ENCODE measurements around the gene PPP2R2C.

Gene PPP2R2C

DNA sequence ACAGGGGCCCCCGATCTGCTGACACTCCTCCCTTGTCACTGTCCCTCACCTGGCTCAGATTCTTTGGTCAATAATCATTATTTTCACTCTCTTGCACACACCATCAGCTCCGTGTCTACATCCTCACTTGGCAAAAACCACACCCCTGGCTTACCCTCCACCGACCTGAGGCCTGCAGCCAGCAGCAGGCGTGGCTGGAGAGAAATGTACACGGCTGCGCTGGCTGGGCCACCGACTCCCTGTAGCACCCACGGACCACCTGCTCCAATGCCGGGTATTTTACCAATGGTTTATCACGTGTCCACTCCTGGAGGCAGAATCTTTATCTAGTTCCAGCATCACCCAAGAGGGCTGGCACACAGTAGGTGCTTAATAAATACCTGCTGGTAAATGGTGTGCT lies 104.3 kb downstream of the PPP2R2C start:
- in situ Hi-C loops (cut with MboI; ENCODE audit: low sequenced_read_pairs), result no loop called here

DNA sequence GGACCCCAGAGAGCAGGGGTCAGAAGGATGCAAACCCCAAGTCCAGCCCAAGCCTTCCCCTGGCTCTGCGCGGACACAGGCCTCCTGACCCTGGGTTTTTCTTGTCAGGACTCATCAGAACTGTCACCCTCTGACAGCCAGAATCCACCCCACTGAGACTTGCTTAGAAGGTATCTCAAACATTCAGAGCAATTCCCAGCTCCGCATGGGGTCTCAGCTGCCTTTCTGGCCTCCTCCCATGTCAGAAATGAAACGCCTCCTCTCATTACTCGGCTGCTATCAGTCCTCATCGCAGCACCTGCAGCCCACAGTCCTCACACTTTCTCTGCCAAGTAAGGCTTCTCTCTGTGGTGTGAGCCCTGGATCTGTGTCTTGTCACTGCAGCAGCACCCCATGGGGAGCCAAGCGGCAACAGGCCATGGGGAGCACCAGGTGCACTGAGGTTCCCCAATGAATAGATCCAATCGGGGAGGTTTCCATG lies 105.0 kb downstream of the PPP2R2C start:
- in situ Hi-C loops (cut with MboI; ENCODE audit: low sequenced_read_pairs), result no loop called here

DNA sequence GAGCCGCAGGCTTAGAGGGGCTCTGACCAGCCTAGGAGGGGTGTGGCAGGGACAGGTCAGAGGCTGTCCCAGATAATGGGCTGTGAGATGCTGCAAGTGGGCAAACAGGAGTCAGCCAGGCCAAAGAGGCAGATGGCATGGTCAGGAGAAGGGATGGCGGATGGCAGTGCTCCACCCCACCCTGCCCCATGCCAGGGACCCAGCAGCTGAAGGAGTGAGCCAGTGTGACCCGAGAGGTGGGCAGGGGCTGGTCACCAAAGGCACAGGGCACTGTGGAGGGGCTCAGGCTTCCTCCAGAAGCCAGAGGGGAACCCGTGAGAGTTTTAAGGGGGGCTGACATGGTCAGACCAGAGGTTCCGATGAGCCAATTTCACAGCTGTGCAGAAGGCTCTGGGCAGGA lies 105.8 kb downstream of the PPP2R2C start:
- in situ Hi-C loops (cut with MboI; ENCODE audit: low sequenced_read_pairs), result no loop called here

DNA sequence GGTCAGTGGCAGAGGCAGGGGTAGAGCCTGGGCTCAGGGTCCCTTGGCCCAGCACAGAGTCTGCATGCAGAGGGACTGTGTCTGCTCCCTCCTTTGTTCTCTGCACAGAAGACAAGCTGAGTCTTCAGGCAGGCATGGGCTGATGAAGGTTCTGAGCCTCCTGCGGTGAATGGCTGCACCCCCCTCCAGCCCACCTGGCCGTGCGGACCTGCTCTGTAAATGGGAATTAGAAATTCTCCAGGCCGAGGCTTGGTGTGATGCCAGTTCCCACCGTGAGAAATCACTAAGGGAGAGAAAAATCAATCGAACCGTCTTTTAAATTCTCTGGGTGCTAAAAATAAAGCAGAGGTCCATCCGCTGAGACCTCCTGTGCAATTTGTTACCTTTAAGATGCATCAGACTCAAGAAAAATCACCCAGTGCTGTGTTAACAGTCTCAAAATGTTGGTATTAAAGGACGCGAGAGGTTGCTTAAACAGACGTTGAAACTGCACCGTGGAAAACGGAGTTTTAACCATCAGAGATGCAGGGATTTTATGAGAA lies 106.8 kb downstream of the PPP2R2C start:
- in situ Hi-C loops (cut with MboI; ENCODE audit: low sequenced_read_pairs), result no loop called here

DNA sequence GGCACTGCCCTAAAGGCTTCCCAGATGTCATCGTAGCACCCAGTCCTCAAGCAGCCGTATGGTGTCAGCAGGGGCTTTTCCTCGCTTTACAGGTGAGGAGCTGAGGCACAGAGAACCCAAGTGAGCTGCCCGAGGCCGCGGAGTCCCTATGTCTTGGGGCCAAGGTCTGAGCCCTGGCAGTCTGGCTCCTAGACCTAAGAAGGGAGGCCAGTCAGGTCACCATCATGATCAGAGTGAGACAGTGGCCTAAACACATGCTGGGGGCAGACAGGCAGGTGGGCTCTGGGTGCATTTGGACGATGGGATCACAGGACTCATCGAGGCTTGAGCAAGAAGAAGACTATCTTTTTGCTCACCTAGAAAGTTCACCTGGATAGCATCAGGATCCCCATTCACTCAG lies 107.8 kb downstream of the PPP2R2C start:
- in situ Hi-C loops (cut with MboI; ENCODE audit: low sequenced_read_pairs), result no loop called here

DNA sequence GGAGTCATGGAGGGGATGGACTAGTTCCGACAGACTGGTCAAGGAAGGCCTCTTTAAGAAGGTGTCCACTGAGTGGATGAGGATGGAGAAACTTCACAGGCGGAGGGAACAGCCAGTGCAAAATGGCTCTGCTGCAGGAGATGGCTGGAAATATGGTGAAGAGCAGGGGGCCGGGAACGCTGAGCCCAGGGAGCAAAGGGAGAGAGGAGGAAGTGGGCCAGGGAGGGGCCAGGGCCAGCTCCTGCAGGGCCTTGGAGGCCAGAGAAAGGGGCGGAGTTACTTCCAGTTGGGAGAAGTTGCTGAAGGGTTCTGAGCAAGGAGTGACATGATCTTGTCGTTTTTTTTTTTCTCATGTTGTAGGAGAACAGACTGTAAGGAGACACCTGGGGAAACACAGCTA lies 108.3 kb downstream of the PPP2R2C start:
- in situ Hi-C loops (cut with MboI; ENCODE audit: low sequenced_read_pairs), result no loop called here

DNA sequence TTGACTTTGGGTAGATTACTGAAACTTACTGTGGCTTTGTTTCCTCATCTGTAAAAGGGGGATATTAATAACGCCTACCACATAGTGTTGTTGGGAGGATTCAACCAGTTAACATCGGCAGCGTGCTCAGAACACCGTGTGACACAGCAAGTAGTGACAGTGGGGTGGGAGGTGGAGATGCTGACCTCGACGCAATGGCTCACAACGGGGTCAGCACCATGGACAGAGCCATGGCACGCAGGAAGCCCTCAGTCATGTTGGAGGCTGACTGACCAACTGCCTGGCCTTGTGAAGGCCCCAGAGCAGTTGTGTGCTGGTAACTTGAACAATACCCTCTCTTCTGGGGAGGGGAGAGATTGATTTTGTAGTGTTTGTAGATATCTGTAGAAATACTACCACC lies 109.5 kb downstream of the PPP2R2C start:
- in situ Hi-C loops (cut with MboI; ENCODE audit: low sequenced_read_pairs), result no loop called here

DNA sequence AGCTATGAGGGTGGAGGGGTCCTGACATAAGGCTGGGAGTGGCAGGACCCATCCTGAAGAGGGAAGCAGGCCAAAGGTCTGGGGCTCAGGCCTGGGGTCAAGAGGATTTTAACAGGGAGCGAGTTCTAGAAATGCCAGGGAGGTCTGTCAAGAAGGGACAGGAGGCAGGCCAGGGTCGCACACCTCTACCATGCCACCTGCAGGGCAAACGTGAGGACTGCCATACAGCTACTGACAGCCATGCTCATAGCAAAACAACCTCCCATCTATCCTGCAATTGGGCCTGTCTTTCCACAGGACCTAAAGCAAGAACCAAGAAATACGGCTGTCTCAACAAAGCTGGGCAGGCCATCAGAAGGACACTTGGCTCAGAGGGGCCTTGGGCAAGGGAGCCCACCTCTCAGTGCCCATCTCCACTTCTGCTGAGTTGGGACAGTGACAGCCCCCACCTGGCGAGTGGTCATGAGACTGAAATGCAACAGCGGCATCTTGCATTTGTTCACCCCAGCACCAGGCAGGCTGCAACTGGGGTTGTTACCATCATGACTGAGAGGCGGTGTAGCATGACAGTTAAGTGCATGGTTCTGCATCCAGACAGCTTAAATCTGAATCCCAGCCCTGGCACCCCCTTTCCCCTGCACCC lies 110.0 kb downstream of the PPP2R2C start:
- in situ Hi-C loops (cut with MboI; ENCODE audit: low sequenced_read_pairs), result no loop called here

DNA sequence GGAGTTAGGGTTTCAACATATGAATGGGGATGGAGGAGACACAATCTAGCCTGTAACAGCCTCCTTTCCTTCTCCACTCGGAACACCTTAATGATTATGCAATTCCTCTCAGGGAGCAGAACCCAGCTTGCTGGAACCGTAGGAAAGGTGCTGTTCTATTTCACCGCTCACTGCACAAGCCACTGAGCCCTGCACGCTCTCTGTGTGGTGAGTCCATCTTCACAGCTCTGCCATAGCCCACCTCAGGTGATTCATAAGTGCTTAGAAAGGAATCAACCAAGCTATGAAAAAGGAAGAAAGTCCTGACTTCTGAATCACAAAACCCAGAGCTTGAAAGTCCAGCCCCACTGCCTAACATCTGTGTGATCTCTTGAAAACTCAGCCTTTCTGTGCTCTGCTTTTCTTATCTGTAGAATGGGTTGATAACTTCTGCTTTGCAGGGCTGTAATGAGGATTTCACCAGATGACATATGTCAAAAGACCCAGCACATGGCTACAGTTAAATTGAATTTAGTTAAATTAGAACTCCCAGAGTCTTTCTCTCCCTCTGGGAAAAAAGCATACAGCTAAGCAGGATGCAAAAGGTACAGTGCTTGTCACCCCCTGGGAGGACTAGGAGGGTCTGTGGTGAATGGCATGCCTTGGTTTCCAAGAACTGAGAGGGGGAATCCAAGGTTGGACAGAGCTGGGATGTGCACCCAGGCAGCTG lies 111.2 kb downstream of the PPP2R2C start:
- in situ Hi-C loops (cut with MboI; ENCODE audit: low sequenced_read_pairs), result no loop called here

DNA sequence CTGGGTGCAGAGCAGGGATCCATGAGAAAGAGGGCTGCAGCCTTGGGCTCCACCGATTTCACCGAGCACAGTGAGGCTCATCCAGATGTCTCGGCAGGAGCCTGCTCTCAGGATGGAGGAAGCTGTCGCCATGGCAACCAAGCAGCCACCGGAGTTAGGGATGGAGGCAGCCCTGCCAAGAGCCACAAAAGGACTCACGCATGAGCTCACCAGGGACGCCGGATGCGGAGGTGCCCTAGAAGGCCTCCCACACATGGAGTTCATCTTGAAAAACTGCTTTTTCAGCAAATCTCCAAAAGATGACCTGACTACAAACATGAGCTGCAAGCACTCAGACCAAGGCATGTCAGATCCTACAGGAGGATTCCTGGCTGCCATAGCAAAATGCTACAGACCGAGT lies 112.0 kb downstream of the PPP2R2C start:
- in situ Hi-C loops (cut with MboI; ENCODE audit: low sequenced_read_pairs), result no loop called here

DNA sequence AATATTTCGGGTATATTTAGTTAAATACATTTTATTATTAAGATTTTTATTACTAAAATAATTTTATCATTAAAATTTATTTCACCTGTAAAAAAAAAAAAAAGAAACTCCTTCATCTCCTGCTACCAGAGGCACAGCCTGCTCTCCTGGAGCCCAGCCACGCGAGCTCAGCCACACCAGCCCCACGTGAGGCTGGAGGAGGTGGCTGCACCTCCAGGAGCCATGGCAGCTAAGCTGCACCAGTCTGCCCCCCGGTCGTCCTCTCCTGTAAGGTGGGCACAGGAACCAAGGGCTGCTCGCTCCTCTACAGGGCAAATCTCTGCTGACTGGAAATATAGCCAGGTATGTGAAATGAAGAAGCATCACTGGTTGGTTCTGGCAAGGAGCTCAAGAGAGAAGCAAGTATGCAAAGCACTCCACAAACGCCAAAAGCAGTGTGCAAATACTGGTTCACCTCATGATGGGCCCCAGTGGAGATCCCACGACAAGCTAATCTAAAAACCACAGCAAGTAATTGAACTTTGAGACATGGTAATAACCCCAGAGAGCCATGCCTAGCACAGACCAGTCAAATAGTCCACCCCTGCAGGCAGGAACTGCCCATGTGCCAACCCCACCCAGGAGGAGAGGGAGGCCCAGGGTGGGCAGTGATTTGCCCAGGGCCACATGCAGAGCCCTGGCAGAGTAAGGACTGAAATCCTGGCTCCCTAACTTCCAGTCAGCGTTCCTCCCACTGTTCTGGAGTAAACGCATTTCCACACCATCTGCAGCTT lies 112.7 kb downstream of the PPP2R2C start:
- in situ Hi-C loops (cut with MboI; ENCODE audit: low sequenced_read_pairs), result no loop called here

DNA sequence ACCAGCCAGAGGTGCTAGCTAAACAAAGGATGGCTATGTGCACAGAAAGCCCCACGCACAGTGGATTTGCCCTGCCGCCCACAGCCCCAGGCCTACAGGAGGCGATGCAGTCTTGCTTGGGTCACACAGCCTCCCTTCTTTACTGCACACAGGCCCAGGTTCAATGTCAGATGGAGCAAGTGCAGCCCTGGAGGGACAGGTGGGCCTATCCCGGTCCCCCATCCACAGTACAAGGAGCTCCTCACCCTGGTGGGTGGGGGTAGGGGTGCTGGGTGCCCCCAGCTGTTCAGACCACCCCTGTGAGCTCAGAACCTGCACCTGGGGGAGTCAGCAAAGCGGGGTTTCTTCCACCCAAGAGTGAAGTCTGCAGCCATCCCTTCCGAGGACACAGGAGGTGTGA lies 114.9 kb downstream of the PPP2R2C start:
- in situ Hi-C loops (cut with MboI; ENCODE audit: low sequenced_read_pairs), result no loop called here

DNA sequence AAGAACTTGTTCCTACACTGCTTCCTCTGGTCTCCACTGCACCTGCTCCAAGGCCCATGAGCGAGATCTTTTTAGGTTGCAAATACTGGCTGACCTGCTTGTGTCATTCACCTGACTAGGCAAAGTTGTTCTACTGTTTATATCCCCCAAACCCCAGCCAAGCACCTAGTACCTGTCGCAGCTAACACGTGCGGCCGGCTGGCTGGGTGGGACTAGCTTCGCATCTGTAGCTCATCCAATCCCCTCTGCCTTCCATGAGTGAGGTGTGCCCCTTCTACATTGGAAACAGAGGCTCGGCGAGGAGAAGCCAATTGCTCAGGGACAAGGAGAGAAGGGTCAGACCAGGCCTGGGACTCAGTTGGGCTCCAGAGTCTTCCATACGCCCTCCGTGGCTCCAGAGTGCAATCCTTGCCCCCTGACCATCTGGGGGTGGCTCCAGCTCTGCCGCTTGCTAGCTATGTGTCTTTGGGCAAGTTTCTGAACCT lies 116.3 kb downstream of the PPP2R2C start:
- in situ Hi-C loops (cut with MboI; ENCODE audit: low sequenced_read_pairs), result no loop called here

DNA sequence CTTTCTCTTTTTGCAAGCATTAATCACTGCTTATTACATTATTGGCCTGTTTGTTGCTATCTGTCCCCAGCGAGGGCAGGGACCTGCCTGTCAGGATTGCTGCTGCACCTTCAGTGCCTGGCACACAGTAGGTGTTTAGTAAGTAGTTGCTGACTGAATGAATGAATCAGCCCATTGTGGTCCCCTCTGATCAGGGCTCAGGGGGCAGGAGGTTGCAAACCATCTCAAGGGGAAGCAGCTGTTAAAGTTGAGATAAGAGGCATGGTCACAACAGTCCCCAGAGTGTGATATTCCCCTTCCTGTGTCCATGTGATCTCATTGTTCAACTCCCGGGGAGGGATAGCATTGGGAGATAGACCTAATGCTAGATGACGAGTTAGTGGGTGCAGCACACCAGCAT lies 117.4 kb downstream of the PPP2R2C start:
- in situ Hi-C loops (cut with MboI; ENCODE audit: low sequenced_read_pairs), result no loop called here

DNA sequence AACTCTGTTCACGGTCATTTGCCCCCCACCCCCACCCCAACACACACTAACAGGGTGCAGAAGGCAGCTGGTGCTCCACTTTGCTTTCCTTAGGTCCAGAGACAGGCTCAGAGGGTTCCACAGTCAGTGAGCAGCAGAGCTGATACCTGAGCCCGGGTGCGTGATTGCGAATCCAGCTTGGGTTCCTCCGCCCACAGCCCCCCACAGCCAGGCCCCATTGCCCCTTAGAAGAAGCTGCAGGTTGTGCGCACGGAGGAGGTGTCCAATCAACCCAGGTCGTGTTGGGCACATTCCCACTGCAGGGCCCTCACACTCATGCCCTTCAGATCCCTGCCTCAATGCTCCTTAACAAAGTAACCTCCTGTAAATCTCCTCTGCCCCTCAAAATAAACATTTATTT lies 117.8 kb downstream of the PPP2R2C start:
- in situ Hi-C loops (cut with MboI; ENCODE audit: low sequenced_read_pairs), result no loop called here

DNA sequence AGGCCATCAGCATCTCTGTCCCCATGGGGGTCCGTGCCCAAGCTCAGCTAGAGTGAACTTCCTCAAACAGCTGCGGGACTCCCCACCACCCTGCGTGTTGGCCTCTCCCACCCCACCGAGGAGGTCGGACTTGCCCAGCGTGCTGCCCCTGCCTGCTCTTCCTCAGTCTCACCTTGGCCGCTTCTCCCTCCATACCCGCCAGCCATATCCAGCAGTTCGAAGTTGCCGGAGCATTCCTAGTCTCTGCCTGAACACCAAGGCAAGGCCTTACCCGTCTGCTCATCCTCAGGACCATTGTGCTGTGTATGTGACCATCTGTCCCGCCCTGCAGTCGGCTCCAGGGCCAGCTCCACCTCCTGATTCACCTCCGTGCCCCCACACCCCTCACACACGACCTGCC lies 118.3 kb downstream of the PPP2R2C start:
- in situ Hi-C loops (cut with MboI; ENCODE audit: low sequenced_read_pairs), result no loop called here

DNA sequence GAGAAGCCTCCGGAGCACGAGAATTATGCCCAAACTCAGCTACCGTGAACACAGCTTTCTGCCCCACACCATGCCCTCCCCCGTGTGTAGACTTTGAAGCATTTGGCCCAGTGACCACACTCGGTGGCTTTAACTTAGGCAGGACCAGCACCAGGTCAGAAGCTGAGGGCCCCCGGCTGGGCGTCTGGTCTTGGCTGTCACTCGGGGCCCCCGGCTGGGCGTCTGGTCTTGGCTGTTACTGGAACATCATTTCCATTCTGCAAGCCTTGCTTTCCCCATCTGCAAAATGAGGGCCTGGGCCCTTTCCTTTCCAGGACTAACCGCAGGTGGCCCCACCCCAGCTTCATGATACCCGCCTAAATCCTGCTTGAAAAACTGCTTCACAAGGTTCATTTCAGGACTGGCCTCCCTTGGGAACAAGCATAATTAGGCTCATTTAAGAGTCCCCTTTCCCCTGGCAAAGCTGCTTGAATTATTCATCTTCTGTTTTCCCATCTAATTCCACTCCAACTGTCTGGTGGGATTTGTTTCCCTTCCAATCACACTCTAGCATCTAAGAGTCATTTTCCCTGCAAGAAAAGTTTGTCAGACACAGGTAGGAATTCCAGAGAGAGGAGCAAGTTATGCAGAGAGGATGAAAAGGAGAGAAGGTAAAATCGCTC lies 120.3 kb downstream of the PPP2R2C start:
- in situ Hi-C loops (cut with MboI; ENCODE audit: low sequenced_read_pairs), result no loop called here

DNA sequence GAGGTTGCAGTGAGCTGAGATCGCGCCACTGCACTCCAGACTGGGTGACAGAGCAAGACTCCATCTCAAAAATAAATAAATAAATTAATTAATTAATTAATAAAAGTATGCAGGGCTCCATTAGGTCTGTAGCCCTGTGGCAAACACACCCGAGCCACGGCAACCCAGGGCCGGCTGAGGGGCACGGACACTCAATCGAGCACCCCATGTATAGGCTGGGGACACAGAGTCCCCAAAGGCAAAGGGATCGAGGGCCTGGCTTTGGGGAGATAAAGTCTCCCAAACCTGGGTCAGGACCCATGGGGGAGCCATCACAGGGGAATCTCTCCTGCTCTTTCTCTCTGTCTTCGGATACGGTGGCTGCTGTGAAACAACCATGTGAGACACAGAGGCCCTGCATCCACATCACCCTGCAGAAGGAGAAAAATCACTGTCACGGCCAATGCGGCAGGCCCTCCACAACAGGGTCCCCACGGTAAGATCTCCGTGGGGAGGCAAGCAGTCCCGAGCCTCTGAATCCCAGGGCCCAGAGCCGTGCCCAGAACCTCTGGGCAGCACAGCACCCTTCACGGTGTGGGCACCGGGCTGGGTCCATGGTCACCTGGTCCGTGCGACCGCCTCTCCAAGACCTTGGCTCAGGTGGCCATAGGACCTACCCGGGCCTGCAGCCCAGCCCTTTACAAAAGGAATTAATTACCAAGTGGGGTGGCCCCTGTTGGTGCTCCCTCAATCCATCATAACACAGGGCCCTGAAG lies 121.0 kb downstream of the PPP2R2C start:
- in situ Hi-C loops (cut with MboI; ENCODE audit: low sequenced_read_pairs), result no loop called here

DNA sequence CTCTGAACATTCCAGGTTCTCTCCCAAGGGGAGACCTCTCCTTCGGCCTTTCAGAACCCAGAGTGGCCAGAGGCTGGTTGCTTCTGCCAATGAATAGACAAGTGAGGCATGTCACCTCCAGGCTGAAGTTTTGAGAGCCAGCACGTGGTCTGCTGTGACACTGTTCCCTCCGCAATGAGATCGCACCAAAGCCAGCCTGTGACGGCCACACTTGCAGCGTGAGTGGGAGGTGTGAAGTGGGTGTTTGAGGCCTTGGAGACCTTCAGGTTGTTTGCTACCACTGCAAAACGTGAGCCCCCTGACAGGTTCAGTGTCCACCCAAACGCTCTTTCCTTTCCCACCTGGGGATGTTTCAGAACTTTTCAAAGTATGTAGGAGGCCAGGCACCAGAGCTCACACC lies 121.8 kb downstream of the PPP2R2C start:
- in situ Hi-C loops (cut with MboI; ENCODE audit: low sequenced_read_pairs), result no loop called here

DNA sequence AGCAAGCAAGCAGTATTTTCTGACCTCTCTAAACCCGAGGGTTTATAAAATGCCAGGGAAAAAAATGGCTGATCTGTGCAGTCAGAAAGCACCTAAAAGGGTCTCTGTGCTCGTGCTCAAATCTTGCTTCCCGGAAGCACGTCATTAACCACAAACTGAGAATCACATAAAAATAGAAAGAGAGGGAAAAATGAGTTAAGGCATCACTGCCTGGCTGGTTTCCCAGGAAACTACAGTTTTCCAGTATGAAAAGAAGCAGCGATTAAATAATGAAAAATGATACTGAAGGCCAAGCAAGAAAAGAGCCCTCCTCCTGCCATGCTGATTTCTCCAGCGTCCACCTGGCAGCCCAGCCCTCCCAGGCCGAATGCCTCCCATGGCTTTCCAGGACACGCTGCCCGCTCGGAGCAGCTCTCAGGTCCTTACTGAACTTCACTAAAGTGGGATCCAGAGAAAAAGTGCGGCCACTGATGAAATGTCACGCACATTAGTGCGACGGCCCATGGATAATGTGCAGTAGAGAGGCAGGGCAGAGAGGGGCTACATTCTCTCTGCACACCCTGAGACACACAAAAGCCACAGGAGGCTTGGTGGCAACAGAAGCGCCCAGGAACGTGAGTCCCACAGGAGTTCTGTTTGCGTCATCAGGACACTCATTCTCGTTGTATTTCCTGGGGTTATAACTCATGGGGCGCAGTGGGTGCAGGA lies 122.4 kb downstream of the PPP2R2C start:
- in situ Hi-C loops (cut with MboI; ENCODE audit: low sequenced_read_pairs), result no loop called here
